Small intestine (tissue), 7 donors: ENCODE measurements around the gene IFNAR2. TPM values are rescaled to one million over a fixed set of nuclear protein-coding genes. Genes with fewer than 3 reads are reported as not detected.

Experiments
- DNase-seq, 2 donors: peaks; one replicate each; pipeline versions ENCODE4 v3.0.0 to v3.0.0-alpha.2; 2013
- FAIRE-seq: peaks from 2 replicates; lab custom pipeline; 2012; peaks lifted over from hg19 to GRCh38; lab: Jason Lieb, UNC
- H3K27ac ChIP-seq, 3 donors: one replicate each; pipeline ENCODE4 v1.5.1; 2013; ENCODE audit warnings: low read length in 2 of 3, mild to moderate bottlenecking in 2 of 3, control low read depth in 1 of 3, inconsistent platforms in 1 of 3, low read depth in 1 of 3, moderate library complexity in 1 of 3
- H3K27me3 ChIP-seq, 3 donors: one replicate each; pipeline ENCODE4 v1.6.1; 2013; ENCODE audit warnings: low read length in 3 of 3, inconsistent platforms in 1 of 3; ENCODE audit not compliant: control insufficient read depth in 3 of 3, insufficient read depth in 3 of 3
- H3K36me3 ChIP-seq, 3 donors: one replicate each; pipeline ENCODE4 v1.6.1; 2013; ENCODE audit warnings: low read length in 3 of 3, inconsistent platforms in 1 of 3, low read depth in 1 of 3, mild to moderate bottlenecking in 1 of 3, moderate library complexity in 1 of 3; ENCODE audit not compliant: control insufficient read depth in 3 of 3, insufficient read depth in 2 of 3
- H3K4me1 ChIP-seq, 3 donors: one replicate each; pipeline ENCODE4 v1.6.1; 2013; ENCODE audit warnings: low read length in 2 of 3, inconsistent platforms in 1 of 3, low read depth in 1 of 3, mild to moderate bottlenecking in 1 of 3, moderate library complexity in 1 of 3; ENCODE audit not compliant: control insufficient read depth in 3 of 3, insufficient read depth in 2 of 3
- H3K4me3 ChIP-seq, 3 donors: one replicate each; pipeline ENCODE4 v1.5.1; 2013; ENCODE audit warnings: low read length in 3 of 3, control low read depth in 1 of 3, inconsistent platforms in 1 of 3, low read depth in 1 of 3, mild to moderate bottlenecking in 1 of 3, moderate library complexity in 1 of 3
- H3K9me3 ChIP-seq, 2 donors: one replicate each; pipeline ENCODE4 v1.6.1; 2013; ENCODE audit warnings: low read depth in 1 of 2, low read length in 1 of 2; ENCODE audit not compliant: control insufficient read depth in 2 of 2, insufficient read depth in 1 of 2
- WGBS, 3 donors: extraction: QIAGEN DNeasy Blood & Tissue Kit; methylation state at CpG; one replicate each; pipeline ENCODE4 v1.1.7; 2013; 5-methylcytosine and 5-hydroxymethylcytosine counted together
- polyA plus RNA-seq, 4 donors: library from polyadenylated mRNA; stranded (reverse) in 3 of 4; unstranded in 1 of 4; fragments of 200-250 nt in 3 of 4; fragments of 120-200 nt in 1 of 4; gene quantifications; one replicate each; pipeline versions ENCODE4 v1.2.1 to v1.2.3, GENCODE V29; 2013
- donor health status: healthy with polysubstance abuse.
- donor health status: control.
- donor health status: control.
- donor health status: Bipolar disorder and iron deficiency.
- donor health status: healthy.

Gene IFNAR2
- polyA plus RNA-seq, 4 donors: 4.9 to 29.7 (median 14.2) TPM

DNA sequence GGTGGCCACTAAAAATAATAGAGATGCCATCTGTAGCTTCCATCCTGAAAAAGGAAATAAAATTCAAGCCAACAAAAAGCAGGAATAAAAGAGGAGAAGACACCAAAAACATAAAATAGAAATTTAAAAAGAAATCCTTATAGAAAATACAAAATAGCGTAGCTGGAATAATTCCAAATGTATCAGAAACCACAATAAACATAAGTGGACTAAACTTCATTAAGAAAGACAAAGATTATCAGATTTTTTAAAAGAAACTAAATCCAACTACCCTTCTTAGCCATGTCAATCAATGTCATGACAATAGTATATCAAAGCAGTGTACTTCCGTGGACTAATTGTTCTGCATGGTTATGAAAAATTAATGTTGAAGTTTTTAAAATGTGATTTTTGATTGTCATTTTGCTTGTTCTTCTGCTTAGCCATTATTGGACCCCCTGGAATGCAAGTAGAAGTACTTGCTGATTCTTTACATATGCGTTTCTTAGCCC lies 49.6 kb downstream of the IFNAR2 start:
- 80 to 99% (median 98%) methylated on average over 3 of the region's 3 CpGs for WGBS, 3 donors
- Histone ChIP-seq H3K4me3 (no peak overlapping the region), H3K4me1 (no peaks in the 10 kb centered on the region), H3K27ac (no peak overlapping the region), H3K36me3 (peaks cover 8 to 42% (median 34%) of the 10 kb centered on the region in 3 donors), H3K27me3 (no peaks in the 10 kb centered on the region), H3K9me3 (peaks cover 0 to 7% of the 10 kb centered on the region in 2 donors)
- FAIRE-seq (no peak), DNase-seq (no peak)

Other genes starting within 250 kb of the IFNAR2 start
- gene OLIG2, start 204.0 kb upstream of the IFNAR2 start, polyA plus RNA-seq: under 1 TPM in 1 of 4 donors, not detected in 3; 0.01 TPM
- gene OLIG1, start 159.8 kb upstream of the IFNAR2 start, polyA plus RNA-seq: not detected
- 10 to 100 TPM; 30.9 to 90.6 (median 44.0) TPM for gene IL10RB, start 36.4 kb downstream of the IFNAR2 start, polyA plus RNA-seq
- gene IFNAR1, start 95.0 kb downstream of the IFNAR2 start, polyA plus RNA-seq: 10 to 100 TPM in 2 of 4 donors, 1 to 10 TPM in 2; 6.0 to 31.0 (median 17.3) TPM
- gene IFNGR2, start 173.5 kb downstream of the IFNAR2 start, polyA plus RNA-seq: 100 to 1,000 TPM in 1 of 4 donors, 10 to 100 TPM in 3; 42.8 to 121 (median 68.8) TPM